Thyroid gland (tissue), 4 donors: ENCODE data around the gene LHFPL6.

Source experiments
- POLR2A ChIP-seq, 2 donors: fragments of 450-650 bp; IDR thresholded peaks; one replicate each; pipeline ENCODE4 v1.6.1; 2017; ENCODE audit warnings: antibody characterized with exemption in 2 of 2, mild to moderate bottlenecking in 2 of 2, moderate library complexity in 1 of 2
- TF ChIP-seq, protein P1 (sequence below), 6 experiments: fragments of 200-600 bp in 3 of 6; fragments of 450-650 bp in 3 of 6; sonication (generic) in 3 of 6; IDR thresholded peaks; one replicate each; pipeline ENCODE4 v1.5.1; 2016 to 2019; ENCODE audit warnings: antibody characterized with exemption in 6 of 6, mild to moderate bottlenecking in 2 of 6, inconsistent platforms in 1 of 6, moderate library complexity in 1 of 6

DNA sequence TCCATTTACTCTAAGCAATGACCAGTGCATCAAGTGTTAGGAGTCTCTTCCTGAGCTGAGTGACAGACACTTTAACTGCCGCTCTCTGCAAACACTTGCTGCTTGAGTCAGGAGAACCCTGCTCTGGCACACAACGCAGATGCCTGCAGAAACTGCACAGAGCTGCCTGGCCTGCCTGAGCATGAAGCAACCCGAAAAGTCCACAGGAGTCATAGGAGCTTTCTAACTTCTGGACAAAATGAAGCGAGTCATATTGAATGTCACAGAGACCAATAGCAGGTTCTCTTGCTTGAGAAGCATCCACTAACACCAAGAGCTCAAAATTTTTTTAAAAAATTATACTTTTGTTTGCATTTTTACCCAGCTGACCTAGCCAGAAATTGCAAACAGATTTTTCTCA lies 232.4 kb downstream of the LHFPL6 start:
- TF ChIP-seq, protein P1, sequence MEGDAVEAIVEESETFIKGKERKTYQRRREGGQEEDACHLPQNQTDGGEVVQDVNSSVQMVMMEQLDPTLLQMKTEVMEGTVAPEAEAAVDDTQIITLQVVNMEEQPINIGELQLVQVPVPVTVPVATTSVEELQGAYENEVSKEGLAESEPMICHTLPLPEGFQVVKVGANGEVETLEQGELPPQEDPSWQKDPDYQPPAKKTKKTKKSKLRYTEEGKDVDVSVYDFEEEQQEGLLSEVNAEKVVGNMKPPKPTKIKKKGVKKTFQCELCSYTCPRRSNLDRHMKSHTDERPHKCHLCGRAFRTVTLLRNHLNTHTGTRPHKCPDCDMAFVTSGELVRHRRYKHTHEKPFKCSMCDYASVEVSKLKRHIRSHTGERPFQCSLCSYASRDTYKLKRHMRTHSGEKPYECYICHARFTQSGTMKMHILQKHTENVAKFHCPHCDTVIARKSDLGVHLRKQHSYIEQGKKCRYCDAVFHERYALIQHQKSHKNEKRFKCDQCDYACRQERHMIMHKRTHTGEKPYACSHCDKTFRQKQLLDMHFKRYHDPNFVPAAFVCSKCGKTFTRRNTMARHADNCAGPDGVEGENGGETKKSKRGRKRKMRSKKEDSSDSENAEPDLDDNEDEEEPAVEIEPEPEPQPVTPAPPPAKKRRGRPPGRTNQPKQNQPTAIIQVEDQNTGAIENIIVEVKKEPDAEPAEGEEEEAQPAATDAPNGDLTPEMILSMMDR (IDR thresholded peaks at IDR 0.05), result no peak
- TF ChIP-seq POLR2A (IDR thresholded peaks at IDR 0.05), result no peak
